H54 (cell line): ENCODE measurements around the gene PITHD1.
A peak's percentile ranks its signal among the peaks of the same experiment; 100 is the strongest.
"Not testable (repeated sequence)": the region's sequence is repeated elsewhere in the genome, so short reads cannot be mapped to it uniquely, and the experiment has no call there.

Source experiments
- DNase-seq: peaks from one replicate; pipeline ENCODE4 v3.0.0; 2011; ENCODE audit warnings: low spot score, mixed read lengths; ENCODE audit not compliant: insufficient read length
- FAIRE-seq: peaks from 3 replicates; lab custom pipeline; 2011; peaks lifted over from hg19 to GRCh38; lab: Jason Lieb, UNC
- POLR2A ChIP-seq: IDR thresholded peaks from 2 replicates; pipeline ENCODE4 v1.6.1; 2011; ENCODE audit warnings: low read depth, mild to moderate bottlenecking, low read length

The PITHD1 gene

GRCh38 chr1:23777979-23778814 lies at the start of gene PITHD1:
TSS of gene PITHD1 (plus strand) at chr1:23778418. CDS start at chr1:23778516, 98 bp downstream.
- FAIRE-seq = no peak
- TF ChIP-seq POLR2A = peak; percentile 93
- DNase-seq = peak; percentile 56

- TF ChIP-seq POLR2A = no peak
- DNase-seq = peak; percentile 17
- FAIRE-seq = no peak
These were observed 45.6 kb upstream of the PITHD1 start for GRCh38 chr1:23732363-23733224.

GRCh38 chr1:23733281-23733680 lies 44.9 kb upstream of the PITHD1 start:
- FAIRE-seq = not testable (repeated sequence)

GRCh38 chr1:23736437-23737134 lies 41.6 kb upstream of the PITHD1 start:
- DNase-seq (no peak), FAIRE-seq (no peak)
- no peak for TF ChIP-seq POLR2A

More at GRCh38 chr1:23733281-23733680, 44.9 kb upstream of the PITHD1 start:
- DNase-seq = not testable (repeated sequence)

- FAIRE-seq (no peak), DNase-seq (no peak)
- no peak for TF ChIP-seq POLR2A
These were observed 36.6 kb upstream of the PITHD1 start for GRCh38 chr1:23741609-23742008.

GRCh38 chr1:23742670-23743286 lies 35.4 kb upstream of the PITHD1 start:
- no peak for FAIRE-seq
- no peak for TF ChIP-seq POLR2A
- DNase-seq = no peak

GRCh38 chr1:23743287-23744152 lies 34.7 kb upstream of the PITHD1 start, which contains the start of gene ELOA:
TSS of gene ELOA (plus strand) at chr1:23743471. CDS start at chr1:23743504, 33 bp downstream.
- peak; percentile 64 for DNase-seq
- peak; percentile 87 for TF ChIP-seq POLR2A

GRCh38 chr1:23745515-23745914 lies 32.7 kb upstream of the PITHD1 start:
- DNase-seq = peak; percentile 28
- no peak for TF ChIP-seq POLR2A
- FAIRE-seq = no peak

More at GRCh38 chr1:23743287-23744152, 34.7 kb upstream of the PITHD1 start, which contains the start of gene ELOA:
- FAIRE-seq = no peak

GRCh38 chr1:23748016-23748415 lies 30.2 kb upstream of the PITHD1 start:
- FAIRE-seq = no peak
- no peak for TF ChIP-seq POLR2A
- no peak for DNase-seq

- FAIRE-seq (no peak), DNase-seq (peak; percentile 27)
- no peak for TF ChIP-seq POLR2A
These were observed 27.0 kb upstream of the PITHD1 start for GRCh38 chr1:23751050-23751814.

GRCh38 chr1:23751815-23752200 lies 26.4 kb upstream of the PITHD1 start:
- no peak for DNase-seq
- no peak for TF ChIP-seq POLR2A
- FAIRE-seq = no peak
